NB4 (cell line): ENCODE data around the gene CYP26B1.

Source experiments
- CTCF ChIP-seq: IDR thresholded peaks from one replicate; pipeline ENCODE4 v1.5.1; 2012; ENCODE audit warnings: low read depth, low read length
- POLR2A ChIP-seq: IDR thresholded peaks from 2 replicates; pipeline ENCODE4 v1.6.1; 2011; ENCODE audit warnings: mild to moderate bottlenecking; ENCODE audit not compliant: insufficient read length; ENCODE audit errors: extremely low read depth

- TF ChIP-seq CTCF (no peak), POLR2A (no peak)
Observed at GRCh38 chr2:72083751-72084583, 63.7 kb downstream of the CYP26B1 start.
